GM12892 (cell line): Measurements from ENCODE around the gene MID2.
"Not testable (repeated sequence)": the region's sequence is repeated elsewhere in the genome, so short reads cannot be mapped to it uniquely, and the experiment has no call there.

Experiments
- DNase-seq: peaks from one replicate; pipeline ENCODE4 v3.0.0; 2011; ENCODE audit not compliant: insufficient read length
- FAIRE-seq: peaks from 2 replicates; lab custom pipeline; 2011; peaks lifted over from hg19 to GRCh38; lab: Jason Lieb, UNC
- POLR2A ChIP-seq: IDR thresholded peaks from 2 replicates; pipeline ENCODE4 v1.6.1; 2011; ENCODE audit warnings: low read depth, low read length, control low read depth
- POLR2AphosphoS5 ChIP-seq: IDR thresholded peaks from 2 replicates; pipeline ENCODE4 v1.6.1; 2011; ENCODE audit warnings: low read depth, low read length, control low read depth
- TAF1 ChIP-seq: IDR thresholded peaks from 2 replicates; pipeline ENCODE4 v1.6.1; 2011; ENCODE audit warnings: low read depth, mild to moderate bottlenecking, control low read depth, low read length, borderline replicate concordance

The MID2 gene

GRCh38 chrX:107905366-107905765, 79.7 kb downstream of the MID2 start:
- TF ChIP-seq POLR2AphosphoS5 (no peak), POLR2A (no peak), TAF1 (no peak)
- no peak for DNase-seq
- FAIRE-seq: no peak

- no peak for DNase-seq
- no peak for FAIRE-seq
- no peak for TF ChIP-seq TAF1
- TF ChIP-seq POLR2A: no peak
Observed at GRCh38 chrX:107924136-107924746, 98.6 kb downstream of the MID2 start.

- FAIRE-seq (no peak), DNase-seq (no peak)
- TF ChIP-seq POLR2A (no peak), TAF1 (no peak), POLR2AphosphoS5 (no peak)
Observed at GRCh38 chrX:107934262-107934661, 108.6 kb downstream of the MID2 start.

- no peak for TF ChIP-seq TAF1
- no peak for TF ChIP-seq POLR2A
- no peak for TF ChIP-seq POLR2AphosphoS5
- no peak for FAIRE-seq
- no peak for DNase-seq
Observed at GRCh38 chrX:107935200-107935599, 109.5 kb downstream of the MID2 start.

GRCh38 chrX:107935664-107936433, 110.2 kb downstream of the MID2 start:
- DNase-seq (no peak), FAIRE-seq (no peak)
- no peak for TF ChIP-seq TAF1
- TF ChIP-seq POLR2A: no peak
- TF ChIP-seq POLR2AphosphoS5: no peak

GRCh38 chrX:107936434-107936730, 110.7 kb downstream of the MID2 start:
- no peak for DNase-seq
- TF ChIP-seq TAF1 (no peak), POLR2AphosphoS5 (no peak), POLR2A (no peak)
- no peak for FAIRE-seq

GRCh38 chrX:107940095-107940494, 114.4 kb downstream of the MID2 start:
- TF ChIP-seq POLR2AphosphoS5: no peak
- no peak for TF ChIP-seq POLR2A
- no peak for TF ChIP-seq TAF1
- DNase-seq: no peak
- FAIRE-seq: no peak

- DNase-seq, FAIRE-seq: not testable (repeated sequence)
Observed at GRCh38 chrX:107955337-107955736, 129.7 kb downstream of the MID2 start.

- DNase-seq (no peak), FAIRE-seq (no peak)
- TF ChIP-seq POLR2A (no peak), POLR2AphosphoS5 (no peak), TAF1 (no peak)
Observed at GRCh38 chrX:107968623-107969022, 143.0 kb downstream of the MID2 start.

GRCh38 chrX:107970073-107970472, 144.4 kb downstream of the MID2 start:
- TF ChIP-seq TAF1 (no peak), POLR2A (no peak), POLR2AphosphoS5 (no peak)
- FAIRE-seq (no peak), DNase-seq (no peak)

GRCh38 chrX:107971636-107972035, 146.0 kb downstream of the MID2 start:
- FAIRE-seq (no peak), DNase-seq (no peak)
- no peak for TF ChIP-seq POLR2AphosphoS5
- no peak for TF ChIP-seq POLR2A
- TF ChIP-seq TAF1: no peak
